ENCODE data around the gene TAF11L5. TPM values are rescaled to one million over a fixed set of nuclear protein-coding genes. Genes with fewer than 3 reads are reported as not detected.
"Not testable (repeated sequence)": the region's sequence is repeated elsewhere in the genome, so short reads cannot be mapped to it uniquely, and the experiment has no call there.

TAF11L5 gene
- total RNA-seq: not detected

DNA sequence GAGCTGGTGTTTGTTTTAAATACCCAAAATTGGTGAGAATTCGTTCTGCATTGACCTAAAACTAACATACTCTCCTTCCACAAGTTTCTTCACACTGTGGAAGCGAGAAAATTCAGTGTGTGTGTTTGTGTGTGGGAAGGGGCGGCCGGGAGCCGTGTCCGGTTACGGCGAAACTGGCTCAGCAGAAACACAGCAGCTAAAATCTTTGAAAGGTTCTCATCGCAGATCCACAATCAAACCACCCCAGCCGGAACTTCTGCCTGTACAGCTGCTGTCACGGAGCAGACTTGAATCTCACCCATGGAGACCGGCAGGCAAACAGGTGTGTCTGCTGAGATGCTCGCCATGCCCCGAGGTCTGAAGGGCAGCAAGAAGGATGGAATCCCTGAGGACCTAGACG, at the start of gene TAF11L5:
Gene TAF11L5, plus strand, starts transcription at position 301 of the 400 bp plus-strand sequence.
- intact Hi-C loops (cut with micrococcal nuclease); H3K4me3 Mint-ChIP-seq; H3K36me3 Mint-ChIP-seq; H3K9me3 Mint-ChIP-seq; H3K27me3 Mint-ChIP-seq; DNase-seq; H3K27ac Mint-ChIP-seq; CTCF ChIA-PET; H3K4me1 Mint-ChIP-seq (ENCODE audit: low read depth); POLR2A ChIA-PET: not testable (repeated sequence)

DNA sequence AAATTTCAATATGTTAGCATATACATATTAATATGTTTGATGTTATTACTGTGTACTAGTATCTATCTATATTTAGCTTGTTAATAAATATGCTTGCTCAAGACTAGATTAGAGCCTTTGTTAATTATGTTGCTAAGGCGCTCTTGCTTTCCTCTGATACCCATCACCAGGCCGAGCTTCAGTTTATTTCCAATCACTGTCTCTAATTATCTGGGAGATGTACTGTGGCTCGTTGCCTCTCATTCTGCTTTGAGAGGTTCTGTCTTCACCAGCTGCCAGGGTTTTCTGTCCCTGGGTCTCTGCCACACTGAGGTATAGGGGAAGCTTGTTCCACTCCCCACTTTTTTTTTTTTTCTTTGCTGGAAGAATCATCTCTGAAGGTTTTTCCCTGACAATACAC, 48.0 kb upstream of the TAF11L5 start:
- Mint-ChIP-seq H3K9me3 (peaks cover 2% of the 10 kb centered on the region), H3K27me3 (no peaks in the 10 kb centered on the region), H3K27ac (no peak overlapping the region), H3K36me3 (no peaks in the 10 kb centered on the region), H3K4me1 (ENCODE audit: low read depth) (no peaks in the 10 kb centered on the region), H3K4me3 (no peak overlapping the region)
- POLR2A ChIA-PET: no interaction called here
- intact Hi-C loops (cut with micrococcal nuclease): no loop called here
- CTCF ChIA-PET: no interaction called here
- no peak for DNase-seq

DNA sequence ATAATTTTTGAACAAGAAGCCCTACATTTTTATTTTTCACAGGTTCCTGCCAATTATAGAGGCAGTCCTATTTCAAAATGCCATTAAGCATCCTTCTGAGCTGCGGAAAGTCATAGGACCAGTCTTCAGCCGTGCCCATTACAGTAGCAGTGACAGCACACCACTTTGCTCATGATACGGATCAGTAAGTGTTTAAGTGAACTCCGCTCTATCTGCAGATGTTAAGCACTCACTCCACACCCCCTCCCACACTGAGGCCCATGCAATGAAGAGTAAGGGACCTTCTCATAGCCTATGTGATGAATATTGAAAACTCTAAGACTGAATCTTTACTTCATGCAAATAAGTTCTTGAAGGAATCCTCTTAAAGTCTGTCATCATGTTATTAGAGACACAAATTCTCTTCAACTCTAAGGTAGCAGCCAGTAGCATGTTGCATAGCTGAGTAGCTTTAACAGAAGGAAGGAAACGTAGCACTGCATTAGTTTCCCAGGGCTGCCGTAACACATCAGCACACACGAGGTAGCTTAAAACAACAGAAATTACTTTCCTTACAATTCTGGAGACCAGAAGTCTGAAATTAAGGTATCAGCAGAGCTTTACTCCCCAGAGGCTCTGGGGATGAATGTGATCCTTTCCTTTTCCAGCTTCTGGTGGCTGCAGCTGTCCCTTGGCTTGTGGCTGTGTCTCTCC, 47.3 kb upstream of the TAF11L5 start:
- Mint-ChIP-seq H3K27me3 (no peaks in the 10 kb centered on the region), H3K9me3 (peaks cover 2% of the 10 kb centered on the region), H3K4me1 (ENCODE audit: low read depth) (no peaks in the 10 kb centered on the region), H3K27ac (no peak overlapping the region), H3K4me3 (no peak overlapping the region), H3K36me3 (no peaks in the 10 kb centered on the region)
- intact Hi-C loops (cut with micrococcal nuclease): no loop called here
- no peak for DNase-seq
- ChIA-PET CTCF (no interaction called here), POLR2A (no interaction called here)

DNA sequence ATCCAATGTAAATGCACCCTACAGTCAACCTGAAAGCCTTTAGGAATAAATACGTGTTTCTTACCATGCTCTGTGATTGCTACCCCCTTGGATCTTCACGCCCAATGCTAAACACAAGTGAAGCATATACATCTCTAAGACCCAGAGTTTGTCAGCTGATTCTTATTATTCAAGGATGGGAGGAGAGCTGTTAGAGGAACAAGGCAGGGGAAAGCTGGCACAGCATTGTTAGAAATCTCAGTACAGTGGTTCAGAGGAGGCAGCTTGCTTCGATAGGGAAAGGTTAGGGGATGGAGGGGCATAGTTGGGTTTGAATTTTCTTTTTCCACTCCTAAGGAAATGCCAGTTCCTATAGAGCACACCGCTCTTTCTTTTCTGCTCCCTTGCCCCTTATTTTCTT, 43.7 kb upstream of the TAF11L5 start:
- H3K36me3 Mint-ChIP-seq: no peaks in the 10 kb centered on the region
- H3K27ac Mint-ChIP-seq: no peak overlapping the region
- intact Hi-C loops (cut with micrococcal nuclease): no loop called here
- no peak for DNase-seq
- peaks cover 2% of the 10 kb centered on the region for H3K9me3 Mint-ChIP-seq
- POLR2A ChIA-PET: no interaction called here
- H3K27me3 Mint-ChIP-seq: no peaks in the 10 kb centered on the region
- H3K4me1 Mint-ChIP-seq (ENCODE audit: low read depth): no peaks in the 10 kb centered on the region
- no peak overlapping the region for H3K4me3 Mint-ChIP-seq
- CTCF ChIA-PET: interaction anchor here (0.5 kb wide), 1 partner anchor 13 kb away, joined by 3 read pairs; no protein-coding TSS in a partner anchor

DNA sequence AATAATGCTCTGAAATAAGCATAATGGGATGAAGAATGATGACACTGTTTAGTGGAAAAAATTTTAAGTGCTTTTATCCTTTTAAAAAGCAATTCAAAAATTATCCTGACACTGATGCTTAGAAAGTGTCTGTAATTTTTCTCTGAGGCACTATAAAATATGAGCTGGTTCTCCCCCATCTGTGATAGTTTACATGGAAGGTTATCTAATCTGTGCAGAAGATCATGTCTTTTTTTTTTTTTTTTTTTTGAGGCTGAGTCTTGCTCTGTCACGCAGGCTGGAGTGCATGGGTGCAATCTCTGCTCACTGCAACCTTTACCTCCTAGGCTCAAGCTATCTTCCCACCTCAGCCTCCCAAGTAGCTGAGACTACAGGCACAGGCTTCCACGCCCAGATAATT, 42.2 kb upstream of the TAF11L5 start:
- no peaks in the 10 kb centered on the region for H3K27me3 Mint-ChIP-seq
- no peaks in the 10 kb centered on the region for H3K36me3 Mint-ChIP-seq
- intact Hi-C loops (cut with micrococcal nuclease): no loop called here
- no peak for DNase-seq
- H3K4me1 Mint-ChIP-seq (ENCODE audit: low read depth): no peaks in the 10 kb centered on the region
- no peak overlapping the region for H3K4me3 Mint-ChIP-seq
- POLR2A ChIA-PET: no interaction called here
- H3K9me3 Mint-ChIP-seq: peaks cover 2% of the 10 kb centered on the region
- no peak overlapping the region for H3K27ac Mint-ChIP-seq
- CTCF ChIA-PET: no interaction called here

DNA sequence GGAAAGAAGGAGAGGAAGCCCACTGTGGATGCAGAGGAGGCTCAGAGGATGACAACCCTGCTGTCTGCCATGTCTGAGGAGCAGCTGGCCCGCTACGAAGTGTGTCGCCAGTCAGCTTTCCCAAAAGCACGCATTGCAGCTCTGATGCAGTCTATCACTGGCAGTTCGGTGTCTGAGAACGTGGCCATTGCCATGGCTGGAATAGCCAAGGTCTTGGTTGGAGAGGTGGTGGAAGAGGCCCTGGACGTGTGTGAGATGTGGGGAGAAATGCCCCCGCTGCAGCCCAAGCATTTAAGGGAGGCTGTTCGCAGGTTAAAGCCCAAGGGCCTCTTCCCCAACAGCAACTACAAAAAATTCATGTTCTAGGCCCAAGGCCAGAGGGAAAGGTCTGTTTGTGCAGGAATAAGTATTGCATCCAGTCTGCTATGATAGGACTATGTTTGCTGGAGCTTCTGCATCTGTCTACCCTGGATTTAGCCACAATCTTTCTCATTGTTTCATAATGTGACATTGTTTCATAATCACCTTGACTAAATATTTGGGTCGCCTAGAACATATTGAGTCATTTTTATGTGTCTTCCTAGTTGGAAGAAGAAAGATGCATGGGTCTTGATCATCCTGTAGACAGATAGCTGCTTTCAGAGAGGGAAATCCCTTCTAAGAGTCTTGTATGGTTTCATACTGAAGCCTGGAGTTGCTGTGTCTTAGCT, 38.4 kb upstream of the TAF11L5 start:
- H3K9me3 Mint-ChIP-seq; H3K4me1 Mint-ChIP-seq (ENCODE audit: low read depth); POLR2A ChIA-PET; H3K36me3 Mint-ChIP-seq; H3K4me3 Mint-ChIP-seq; CTCF ChIA-PET; H3K27ac Mint-ChIP-seq; H3K27me3 Mint-ChIP-seq; intact Hi-C loops (cut with micrococcal nuclease); DNase-seq: not testable (repeated sequence)

DNA sequence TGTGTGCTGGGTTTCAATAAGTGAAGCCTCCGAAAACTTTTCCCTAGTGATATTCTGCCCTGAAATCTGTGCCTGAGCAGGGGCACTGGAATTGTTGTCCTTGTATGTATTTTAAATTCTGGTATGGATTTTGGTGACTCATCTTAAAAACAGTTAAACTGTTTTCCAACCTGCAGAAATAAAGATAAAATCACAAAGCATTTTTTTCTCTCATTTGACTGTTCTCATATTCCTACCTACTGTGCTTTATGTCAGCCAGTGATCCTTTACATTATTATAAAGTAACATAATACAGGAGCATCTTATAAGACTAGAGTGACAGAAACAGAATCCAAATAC, 37.9 kb upstream of the TAF11L5 start:
- Mint-ChIP-seq H3K27me3 (no peaks in the 10 kb centered on the region), H3K4me3 (no peak overlapping the region), H3K4me1 (ENCODE audit: low read depth) (no peaks in the 10 kb centered on the region), H3K36me3 (no peaks in the 10 kb centered on the region), H3K9me3 (peaks cover 5% of the 10 kb centered on the region), H3K27ac (no peak overlapping the region)
- ChIA-PET POLR2A (no interaction called here), CTCF (no interaction called here)
- no peak for DNase-seq
- intact Hi-C loops (cut with micrococcal nuclease): no loop called here

DNA sequence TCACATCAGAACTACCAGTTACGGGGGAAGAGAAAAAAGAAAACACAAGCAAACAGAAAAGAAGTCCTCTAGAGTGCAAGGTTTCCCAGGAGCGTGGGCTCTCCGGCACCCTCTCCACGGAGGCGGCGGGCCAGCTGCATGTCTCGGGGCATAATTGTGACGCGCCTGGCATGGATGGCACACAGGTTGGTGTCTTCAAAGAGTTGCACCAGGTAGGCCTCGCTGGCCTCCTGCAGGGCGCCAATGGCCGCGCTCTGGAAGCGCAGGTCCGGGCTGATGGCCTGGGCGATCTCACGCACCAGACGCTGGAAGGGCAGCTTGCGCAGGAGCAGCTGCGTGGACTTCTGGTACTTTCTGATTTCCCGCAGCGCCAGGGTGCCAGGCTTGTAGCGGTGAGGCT, 33.8 kb upstream of the TAF11L5 start:
- intact Hi-C loops (cut with micrococcal nuclease); H3K36me3 Mint-ChIP-seq; POLR2A ChIA-PET; CTCF ChIA-PET; H3K4me3 Mint-ChIP-seq; DNase-seq; H3K4me1 Mint-ChIP-seq (ENCODE audit: low read depth); H3K27me3 Mint-ChIP-seq; H3K27ac Mint-ChIP-seq: not testable (repeated sequence)
- peaks cover 14% of the 10 kb centered on the region for H3K9me3 Mint-ChIP-seq

DNA sequence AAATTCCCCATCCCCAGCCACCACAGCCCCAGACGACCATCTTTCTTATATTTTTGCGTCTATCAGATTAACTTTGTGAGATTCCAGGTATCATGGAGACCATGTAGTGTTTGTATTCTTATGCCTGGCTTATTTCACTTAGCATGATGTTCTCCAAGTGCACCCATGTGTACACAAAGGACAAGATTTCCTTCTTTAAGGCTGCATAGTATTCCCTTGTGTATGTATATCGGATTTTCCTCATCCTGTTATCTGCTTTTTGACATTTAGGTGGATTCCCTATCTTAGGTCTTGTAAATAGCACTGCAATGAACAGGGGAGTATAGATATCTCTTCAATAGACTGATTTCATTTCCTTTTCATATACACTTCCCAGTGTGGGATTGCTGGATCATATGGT, 32.3 kb upstream of the TAF11L5 start:
- intact Hi-C loops (cut with micrococcal nuclease): no loop called here
- no peaks in the 10 kb centered on the region for H3K36me3 Mint-ChIP-seq
- no peak overlapping the region for H3K27ac Mint-ChIP-seq
- no peaks in the 10 kb centered on the region for H3K4me1 Mint-ChIP-seq (ENCODE audit: low read depth)
- ChIA-PET POLR2A (no interaction called here), CTCF (no interaction called here)
- H3K9me3 Mint-ChIP-seq: peaks cover 14% of the 10 kb centered on the region
- no peaks in the 10 kb centered on the region for H3K27me3 Mint-ChIP-seq
- no peak overlapping the region for H3K4me3 Mint-ChIP-seq
- DNase-seq: no peak

DNA sequence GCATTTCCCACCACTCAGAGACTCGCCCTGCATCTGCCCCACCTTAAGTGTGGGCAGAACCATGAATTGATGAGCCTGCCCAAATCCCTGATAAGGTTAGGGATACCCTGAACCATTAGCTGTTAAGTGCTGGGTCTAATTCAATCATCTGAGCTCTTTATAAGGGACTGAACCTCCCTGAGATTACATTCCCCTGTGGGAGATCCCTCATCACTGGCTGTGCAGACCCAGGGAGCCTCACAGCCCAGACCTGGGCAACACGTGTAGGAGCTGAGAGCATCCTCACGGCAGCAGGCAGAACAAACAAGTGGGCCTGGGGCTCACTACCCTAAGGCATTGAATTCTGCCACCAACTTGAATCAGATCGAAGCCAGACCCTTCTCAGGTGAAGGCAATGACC, 27.6 kb upstream of the TAF11L5 start:
- ChIA-PET CTCF (no interaction called here), POLR2A (no interaction called here)
- DNase-seq: no peak
- H3K27ac Mint-ChIP-seq: no peak overlapping the region
- no peaks in the 10 kb centered on the region for H3K4me1 Mint-ChIP-seq (ENCODE audit: low read depth)
- intact Hi-C loops (cut with micrococcal nuclease): no loop called here
- H3K36me3 Mint-ChIP-seq: no peaks in the 10 kb centered on the region
- peaks cover 6% of the 10 kb centered on the region for H3K9me3 Mint-ChIP-seq
- H3K4me3 Mint-ChIP-seq: no peak overlapping the region
- H3K27me3 Mint-ChIP-seq: no peaks in the 10 kb centered on the region

DNA sequence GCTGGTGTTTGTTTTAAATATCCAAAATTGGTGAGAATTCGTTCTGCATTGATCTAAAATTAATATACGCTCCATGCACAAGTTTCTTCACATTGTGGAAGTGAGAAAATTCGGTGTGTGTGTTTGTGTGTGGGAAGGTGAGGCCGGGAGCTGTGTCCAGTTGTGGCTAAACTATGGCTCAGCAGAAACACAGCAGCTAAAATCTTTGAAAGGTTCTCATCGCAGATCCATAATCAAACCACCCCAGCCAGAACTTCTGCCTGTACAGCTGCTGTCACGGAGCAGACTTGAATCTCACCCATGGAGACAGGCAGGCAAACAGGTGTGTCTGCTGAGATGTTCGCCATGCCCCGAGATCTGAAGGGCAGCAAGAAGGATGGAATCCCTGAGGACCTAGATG, 27.1 kb upstream of the TAF11L5 start, which contains the start of gene TAF11L2:
Gene TAF11L2, plus strand, starts transcription at position 301 of the 400 bp plus-strand sequence.
- H3K36me3 Mint-ChIP-seq; H3K4me1 Mint-ChIP-seq (ENCODE audit: low read depth); intact Hi-C loops (cut with micrococcal nuclease); CTCF ChIA-PET; DNase-seq; H3K9me3 Mint-ChIP-seq; H3K27me3 Mint-ChIP-seq; H3K27ac Mint-ChIP-seq; POLR2A ChIA-PET; H3K4me3 Mint-ChIP-seq: not testable (repeated sequence)

DNA sequence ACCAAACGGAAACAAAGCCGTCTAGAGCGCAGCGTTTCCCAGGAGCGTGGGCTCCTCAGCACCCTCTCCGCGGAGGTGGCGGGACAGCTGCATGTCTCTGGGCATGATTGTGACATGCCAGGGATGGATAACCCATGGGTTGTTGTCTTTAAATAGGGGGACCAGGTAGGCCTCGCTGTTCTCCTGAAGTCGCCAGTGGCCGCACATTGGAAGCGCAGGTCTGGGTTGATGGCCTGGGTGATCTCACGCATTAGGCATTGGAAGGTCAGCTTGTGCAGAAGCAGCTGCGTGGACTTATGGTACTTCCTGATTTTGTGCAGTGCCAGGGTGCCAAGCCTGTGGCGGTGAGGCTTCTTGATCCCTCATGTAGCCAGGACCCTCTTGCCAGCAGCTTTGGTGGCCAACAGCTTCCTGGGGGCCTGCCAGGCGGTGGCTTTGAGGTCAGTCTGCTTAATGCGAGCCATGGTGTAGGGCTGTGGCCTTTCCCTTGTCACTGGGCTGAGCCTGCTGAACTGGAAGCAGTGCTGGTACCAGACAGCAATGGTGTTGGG, 13.2 kb upstream of the TAF11L5 start:
- CTCF ChIA-PET: no interaction called here
- Mint-ChIP-seq H3K4me3 (no peak overlapping the region), H3K9me3 (peaks cover 7% of the 10 kb centered on the region), H3K4me1 (ENCODE audit: low read depth) (no peaks in the 10 kb centered on the region), H3K36me3 (no peaks in the 10 kb centered on the region), H3K27me3 (no peaks in the 10 kb centered on the region), H3K27ac (no peak overlapping the region)
- POLR2A ChIA-PET: no interaction called here
- DNase-seq: no peak
- intact Hi-C loops (cut with micrococcal nuclease): no loop called here

DNA sequence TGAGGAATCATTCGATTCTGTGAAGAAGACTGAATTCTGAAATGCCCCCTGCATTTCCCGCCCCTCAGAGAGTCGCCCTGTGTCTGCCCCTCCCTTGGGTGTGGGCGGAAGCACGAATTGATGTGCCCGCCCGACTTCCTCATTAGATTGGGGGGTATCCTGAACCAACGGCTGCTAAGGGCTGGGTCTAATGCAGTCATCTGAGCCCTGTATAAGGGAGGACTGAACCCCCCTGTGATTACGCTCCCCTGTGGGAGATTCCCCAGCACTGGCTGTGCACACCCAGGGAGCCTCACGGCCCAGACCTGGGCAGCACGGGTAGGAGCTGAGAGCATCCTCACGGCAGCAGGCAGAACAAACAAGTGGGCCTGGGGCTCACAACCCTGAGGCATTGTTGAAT, 7.5 kb upstream of the TAF11L5 start:
- H3K4me1 Mint-ChIP-seq (ENCODE audit: low read depth); H3K9me3 Mint-ChIP-seq; H3K36me3 Mint-ChIP-seq; POLR2A ChIA-PET; H3K4me3 Mint-ChIP-seq; H3K27ac Mint-ChIP-seq; H3K27me3 Mint-ChIP-seq; CTCF ChIA-PET; intact Hi-C loops (cut with micrococcal nuclease): not testable (repeated sequence)
- peak; percentile 9 for DNase-seq
